RWPE2 (cell line): ENCODE measurements around the gene GYS1.
A peak's percentile ranks its signal among the peaks of the same experiment; 100 is the strongest.

Experiments
- ATAC-seq: fragments of 200-7000 bp; cut with Tn5 transposase; 3 replicates; pipeline ENCODE4 v1.9.1; 2021; ENCODE audit warnings: low read depth
- DNase-seq: peaks from one replicate; pipeline ENCODE4 v3.0.0-alpha.2; 2020; ENCODE audit warnings: low spot score
- H3K27ac ChIP-seq: fragments of 450-650 bp; 2 replicates; pipeline ENCODE4 v1.5.1; 2017; ENCODE audit warnings: mild to moderate bottlenecking; ENCODE audit not compliant: poor library complexity, severe bottlenecking
- H3K27me3 ChIP-seq: fragments of 250-450 bp; sonication (Bioruptor Pico); 2 replicates; pipeline ENCODE4 v1.5.1; 2021; ENCODE audit warnings: mild to moderate bottlenecking, moderate library complexity; ENCODE audit not compliant: insufficient read depth, poor library complexity, severe bottlenecking
- H3K36me3 ChIP-seq: fragments of 250-450 bp; sonication (Bioruptor Pico); 2 replicates; pipeline ENCODE4 v1.5.1; 2020; ENCODE audit warnings: low read depth, mild to moderate bottlenecking, moderate library complexity
- H3K4me1 ChIP-seq: fragments of 250-450 bp; sonication (Bioruptor Pico); 2 replicates; pipeline ENCODE4 v1.5.1; 2021; ENCODE audit warnings: mild to moderate bottlenecking, moderate library complexity; ENCODE audit not compliant: insufficient read depth, poor library complexity, severe bottlenecking
- H3K4me3 ChIP-seq: fragments of 250-450 bp; sonication (Bioruptor Pico); 2 replicates; pipeline ENCODE4 v1.5.1; 2021; ENCODE audit warnings: mild to moderate bottlenecking, moderate library complexity; ENCODE audit not compliant: severe bottlenecking
- H3K9me3 ChIP-seq: fragments of 250-450 bp; sonication (Bioruptor Pico); 2 replicates; pipeline ENCODE4 v1.5.1; 2021; ENCODE audit warnings: mild to moderate bottlenecking, moderate library complexity; ENCODE audit not compliant: severe bottlenecking
- CTCF ChIP-seq: fragments of 450-650 bp; IDR thresholded peaks from one replicate; pipeline ENCODE4 v1.5.1; 2017; ENCODE audit warnings: mild to moderate bottlenecking, moderate library complexity; ENCODE audit not compliant: poor library complexity, severe bottlenecking

GYS1 gene

GRCh38 chr19:48967346-48968178 lies 25.5 kb downstream of the GYS1 start:
- Histone ChIP-seq H3K4me3 (no peak overlapping the region), H3K27ac (no peak overlapping the region), H3K9me3 (no peaks in the 10 kb centered on the region), H3K27me3 (no peaks in the 10 kb centered on the region), H3K4me1 (peaks cover 16% of the 10 kb centered on the region), H3K36me3 (peaks cover 50% of the 10 kb centered on the region)
- TF ChIP-seq CTCF: no peak
- no peak for ATAC-seq
- no peak for DNase-seq

- Histone ChIP-seq H3K4me1 (peaks cover 16% of the 10 kb centered on the region), H3K27ac (peak overlapping the region; percentile 91), H3K9me3 (no peaks in the 10 kb centered on the region), H3K36me3 (peaks cover 45% of the 10 kb centered on the region), H3K4me3 (peak overlapping the region; percentile 63), H3K27me3 (no peaks in the 10 kb centered on the region)
- ATAC-seq (no peak), DNase-seq (no peak)
- TF ChIP-seq CTCF: no peak
Observed at GRCh38 chr19:48966541-48967345, 26.4 kb downstream of the GYS1 start.

GRCh38 chr19:48965806-48966540 lies 27.1 kb downstream of the GYS1 start:
- DNase-seq (peak; percentile 89), ATAC-seq (peak; percentile 60)
- H3K36me3 ChIP-seq: peaks cover 40% of the 10 kb centered on the region
- H3K4me1 ChIP-seq: peaks cover 16% of the 10 kb centered on the region
- H3K27ac ChIP-seq: peak overlapping the region; percentile 91
- H3K27me3 ChIP-seq: no peaks in the 10 kb centered on the region
- H3K4me3 ChIP-seq: peak overlapping the region; percentile 63
- no peak for TF ChIP-seq CTCF
- H3K9me3 ChIP-seq: no peaks in the 10 kb centered on the region

GRCh38 chr19:48965040-48965805 lies 27.9 kb downstream of the GYS1 start, which contains the start of gene FTL:
FTL (plus strand) TSS chr19:48965309; CDS start chr19:48965508, 199 bp downstream.
- no peak for TF ChIP-seq CTCF
- Histone ChIP-seq H3K27ac (peak within 1 kb of the TSS; percentile 91), H3K27me3 (no peaks in the 10 kb centered on the region), H3K36me3 (peaks cover 35% of the 10 kb centered on the region), H3K9me3 (no peaks in the 10 kb centered on the region), H3K4me1 (peaks cover 16% of the 10 kb centered on the region), H3K4me3 (peak within 1 kb of the TSS; percentile 63)
- ATAC-seq (peak; percentile 74), DNase-seq (peak; percentile 93)
